MM.1S (cell line): ENCODE measurements around the gene KLF6.

Experiments used
- DNase-seq: peaks from one replicate; pipeline ENCODE4 v3.0.0-alpha.2; 2015
- H2AFZ ChIP-seq: fragments of 300-600 bp; sonication (generic); 2 replicates; pipeline ENCODE4 v1.6.0; 2016; ENCODE audit warnings: antibody characterized with exemption, low read length
- H3F3A ChIP-seq: fragments of 300-600 bp; sonication (generic); 2 replicates; pipeline ENCODE4 v1.6.1; 2016; ENCODE audit warnings: mild to moderate bottlenecking, antibody characterized with exemption, low read length, moderate library complexity, mixed read lengths; ENCODE audit not compliant: insufficient read depth
- H3K27ac ChIP-seq: fragments of 300-600 bp; sonication (generic); 2 replicates; pipeline ENCODE4 v1.5.1; 2016; ENCODE audit warnings: mild to moderate bottlenecking, low read length
- H3K27me3 ChIP-seq: fragments of 300-600 bp; sonication (generic); replicated peaks from 2 replicates; pipeline ENCODE4 v1.6.0; 2016; ENCODE audit warnings: low read length; ENCODE audit not compliant: insufficient read depth
- H3K36me3 ChIP-seq: fragments of 300-600 bp; sonication (generic); replicated peaks from 2 replicates; pipeline ENCODE4 v1.6.1; 2016; ENCODE audit warnings: mild to moderate bottlenecking, low read length, mixed read lengths; ENCODE audit not compliant: insufficient read depth
- H3K4me1 ChIP-seq: fragments of 300-600 bp; sonication (generic); 2 replicates; pipeline ENCODE4 v1.6.1; 2016; ENCODE audit warnings: low read length, mixed read lengths
- H3K4me2 ChIP-seq: fragments of 300-600 bp; sonication (generic); 2 replicates; pipeline ENCODE4 v1.6.0; 2016; ENCODE audit warnings: low read depth, low read length
- H3K4me3 ChIP-seq: fragments of 300-600 bp; sonication (generic); 2 replicates; pipeline ENCODE4 v1.5.1; 2016; ENCODE audit warnings: low read length, mixed read lengths
- H3K79me2 ChIP-seq: fragments of 300-600 bp; sonication (generic); 2 replicates; pipeline ENCODE4 v1.6.1; 2016; ENCODE audit warnings: mixed run types, low read length, mixed read lengths
- H3K9ac ChIP-seq: fragments of 300-600 bp; sonication (generic); 2 replicates; pipeline ENCODE4 v1.6.1; 2016; ENCODE audit warnings: low read length, mixed read lengths
- H3K9me2 ChIP-seq: fragments of 300-600 bp; sonication (generic); replicated peaks from 2 replicates; pipeline ENCODE4 v1.6.1; 2016; ENCODE audit warnings: mild to moderate bottlenecking, low read length, mixed read lengths; ENCODE audit not compliant: insufficient read depth
- H3K9me3 ChIP-seq: fragments of 300-600 bp; sonication (generic); replicated peaks from 2 replicates; pipeline ENCODE4 v1.6.1; 2016; ENCODE audit warnings: mild to moderate bottlenecking, low read length, mixed read lengths; ENCODE audit not compliant: insufficient read depth
- H4K20me1 ChIP-seq: fragments of 300-600 bp; sonication (generic); 2 replicates; pipeline ENCODE4 v1.6.1; 2016; ENCODE audit warnings: mild to moderate bottlenecking, low read length, moderate library complexity, mixed read lengths; ENCODE audit not compliant: insufficient read depth
- EZH2 ChIP-seq: fragments of 300-600 bp; sonication (generic); optimal IDR thresholded peaks from 2 replicates; pipeline ENCODE3; 2017; ENCODE audit warnings: low read depth, mild to moderate bottlenecking, antibody characterized with exemption, low read length, mixed read lengths
- EZH2phosphoT487 ChIP-seq: fragments of 300-600 bp; sonication (generic); IDR thresholded peaks from 2 replicates; pipeline ENCODE4 v1.6.1; 2018; ENCODE audit warnings: antibody characterized with exemption, low read length
- TF ChIP-seq, protein P1 (sequence below): fragments of 300-600 bp; sonication (generic); IDR thresholded peaks from 2 replicates; pipeline ENCODE4 v1.5.1; 2016; ENCODE audit warnings: antibody characterized with exemption, low read length, mixed read lengths

The KLF6 gene

GRCh38 chr10:3776796-3777571, 8.0 kb downstream of the KLF6 start:
- no peak overlapping the region for H2AFZ ChIP-seq
- no peak for DNase-seq
- peaks cover 49% of the 10 kb centered on the region for H3K36me3 ChIP-seq
- peaks cover 11% of the 10 kb centered on the region; the same call in 1 of the 2 replicates for H4K20me1 ChIP-seq
- H3K9me2 ChIP-seq: no peaks in the 10 kb centered on the region
- H3K4me2 ChIP-seq: no peak overlapping the region
- H3K79me2 ChIP-seq: peaks cover 42% of the 10 kb centered on the region
- H3K9me3 ChIP-seq: no peaks in the 10 kb centered on the region
- peaks cover 59% of the 10 kb centered on the region for H3F3A ChIP-seq
- no peak overlapping the region for H3K27ac ChIP-seq
- H3K9ac ChIP-seq: no peak overlapping the region
- peaks cover 17% of the 10 kb centered on the region for H3K4me1 ChIP-seq
- no peak overlapping the region for H3K4me3 ChIP-seq
- no peaks in the 10 kb centered on the region for H3K27me3 ChIP-seq
- TF ChIP-seq EZH2 (no peak), EZH2phosphoT487 (no peak)
- TF ChIP-seq, protein P1, sequence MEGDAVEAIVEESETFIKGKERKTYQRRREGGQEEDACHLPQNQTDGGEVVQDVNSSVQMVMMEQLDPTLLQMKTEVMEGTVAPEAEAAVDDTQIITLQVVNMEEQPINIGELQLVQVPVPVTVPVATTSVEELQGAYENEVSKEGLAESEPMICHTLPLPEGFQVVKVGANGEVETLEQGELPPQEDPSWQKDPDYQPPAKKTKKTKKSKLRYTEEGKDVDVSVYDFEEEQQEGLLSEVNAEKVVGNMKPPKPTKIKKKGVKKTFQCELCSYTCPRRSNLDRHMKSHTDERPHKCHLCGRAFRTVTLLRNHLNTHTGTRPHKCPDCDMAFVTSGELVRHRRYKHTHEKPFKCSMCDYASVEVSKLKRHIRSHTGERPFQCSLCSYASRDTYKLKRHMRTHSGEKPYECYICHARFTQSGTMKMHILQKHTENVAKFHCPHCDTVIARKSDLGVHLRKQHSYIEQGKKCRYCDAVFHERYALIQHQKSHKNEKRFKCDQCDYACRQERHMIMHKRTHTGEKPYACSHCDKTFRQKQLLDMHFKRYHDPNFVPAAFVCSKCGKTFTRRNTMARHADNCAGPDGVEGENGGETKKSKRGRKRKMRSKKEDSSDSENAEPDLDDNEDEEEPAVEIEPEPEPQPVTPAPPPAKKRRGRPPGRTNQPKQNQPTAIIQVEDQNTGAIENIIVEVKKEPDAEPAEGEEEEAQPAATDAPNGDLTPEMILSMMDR: no peak

GRCh38 chr10:3775696-3776551, 9.1 kb downstream of the KLF6 start:
- DNase-seq: no peak
- peaks cover 39% of the 10 kb centered on the region for H3K36me3 ChIP-seq
- no peak overlapping the region for H3K4me2 ChIP-seq

GRCh38 chr10:3774814-3775695, 10.0 kb downstream of the KLF6 start:
- Histone ChIP-seq H4K20me1 (peaks cover 2% of the 10 kb centered on the region; the same call in 1 of the 2 replicates), H3K9ac (no peak overlapping the region)

More at GRCh38 chr10:3775696-3776551, 9.1 kb downstream of the KLF6 start:
- Histone ChIP-seq H3F3A (peaks cover 49% of the 10 kb centered on the region), H4K20me1 (peaks cover 10% of the 10 kb centered on the region; the same call in 1 of the 2 replicates), H3K9ac (no peak overlapping the region), H2AFZ (no peak overlapping the region), H3K9me2 (no peaks in the 10 kb centered on the region), H3K27me3 (no peaks in the 10 kb centered on the region), H3K79me2 (peaks cover 32% of the 10 kb centered on the region), H3K4me3 (no peak overlapping the region), H3K9me3 (no peaks in the 10 kb centered on the region), H3K4me1 (peaks cover 6% of the 10 kb centered on the region; the same call in 1 of the 2 replicates), H3K27ac (peak overlapping the region; percentile 29; the same call in 1 of the 2 replicates)
- TF ChIP-seq EZH2phosphoT487: no peak
- TF ChIP-seq, protein P1: no peak
- TF ChIP-seq EZH2: no peak

More at GRCh38 chr10:3774814-3775695, 10.0 kb downstream of the KLF6 start:
- TF ChIP-seq, protein P1: no peak
- TF ChIP-seq EZH2phosphoT487 (no peak), EZH2 (no peak)
- H2AFZ ChIP-seq: no peak overlapping the region
- no peaks in the 10 kb centered on the region for H3K9me3 ChIP-seq
- H3K9me2 ChIP-seq: no peaks in the 10 kb centered on the region
- peaks cover 48% of the 10 kb centered on the region for H3F3A ChIP-seq
- peaks cover 23% of the 10 kb centered on the region for H3K79me2 ChIP-seq
- peaks cover 32% of the 10 kb centered on the region for H3K36me3 ChIP-seq
- H3K27me3 ChIP-seq: no peaks in the 10 kb centered on the region
- no peak overlapping the region for H3K4me3 ChIP-seq
- H3K4me1 ChIP-seq: no peaks in the 10 kb centered on the region
- H3K27ac ChIP-seq: peak overlapping the region; percentile 29; the same call in 1 of the 2 replicates
- H3K4me2 ChIP-seq: no peak overlapping the region
- DNase-seq: no peak
